ENCODE measurements around the gene RAD51B.
"Not testable (repeated sequence)": the region's sequence is repeated elsewhere in the genome, so short reads cannot be mapped to it uniquely, and the experiment has no call there.

Gene RAD51B

GRCh38 chr14:68762953-68763764, 943.6 kb downstream of the RAD51B start:
- no peak for TF ChIP-seq CTCF (IDR thresholded peaks at IDR 0.05; ENCODE audit: low read depth, low read length)
- H3K4me3 ChIP-seq (ENCODE audit: low read depth, low read length), result no peak overlapping the region

GRCh38 chr14:68763843-68764242, 944.3 kb downstream of the RAD51B start:
- not testable (repeated sequence) for H3K4me3 ChIP-seq (ENCODE audit: low read depth, low read length)

GRCh38 chr14:68766299-68767247, 947.0 kb downstream of the RAD51B start:
- no peak overlapping the region for H3K4me3 ChIP-seq (ENCODE audit: low read depth, low read length)
- TF ChIP-seq CTCF (IDR thresholded peaks at IDR 0.05; ENCODE audit: low read depth, low read length), result no peak

GRCh38 chr14:68767248-68767645, 947.7 kb downstream of the RAD51B start:
- TF ChIP-seq CTCF (IDR thresholded peaks at IDR 0.05; ENCODE audit: low read depth, low read length), result no peak
- no peak overlapping the region for H3K4me3 ChIP-seq (ENCODE audit: low read depth, low read length)

- no peak for TF ChIP-seq CTCF (IDR thresholded peaks at IDR 0.05; ENCODE audit: low read depth, low read length)
- no peak overlapping the region for H3K4me3 ChIP-seq (ENCODE audit: low read depth, low read length)
Measured at GRCh38 chr14:68768316-68768715, 948.7 kb downstream of the RAD51B start.

- no peak overlapping the region for H3K4me3 ChIP-seq (ENCODE audit: low read depth, low read length)
- TF ChIP-seq CTCF (IDR thresholded peaks at IDR 0.05; ENCODE audit: low read depth, low read length), result no peak
Measured at GRCh38 chr14:68770051-68770450, 950.5 kb downstream of the RAD51B start.

- TF ChIP-seq CTCF (IDR thresholded peaks at IDR 0.05; ENCODE audit: low read depth, low read length), result no peak
- no peak overlapping the region for H3K4me3 ChIP-seq (ENCODE audit: low read depth, low read length)
Measured at GRCh38 chr14:68770553-68771286, 951.1 kb downstream of the RAD51B start.
